CD4-positive, alpha-beta T cell treated with Interleukin-21 for 1 hour (primary cell): ENCODE results near the gene APBA3.

Experiments used
- DNase-seq: peaks from one replicate; pipeline ENCODE4 v3.0.0-alpha.2; 2020

The APBA3 gene

GRCh38 chr19:3745363-3746045, 16.0 kb downstream of the APBA3 start:
- no peak for DNase-seq

GRCh38 chr19:3743486-3743885, 18.0 kb downstream of the APBA3 start:
- DNase-seq: no peak

- DNase-seq: no peak
These were observed 21.1 kb downstream of the APBA3 start for GRCh38 chr19:3740431-3740830.

- no peak for DNase-seq
These were observed 22.8 kb downstream of the APBA3 start for GRCh38 chr19:3738477-3739220.

- no peak for DNase-seq
These were observed 23.8 kb downstream of the APBA3 start for GRCh38 chr19:3737487-3738205.

- no peak for DNase-seq
These were observed 25.3 kb downstream of the APBA3 start for GRCh38 chr19:3736106-3736724.

GRCh38 chr19:3734310-3734600, 27.2 kb downstream of the APBA3 start:
- DNase-seq: no peak

- DNase-seq: no peak
These were observed 27.8 kb downstream of the APBA3 start for GRCh38 chr19:3733549-3734309.

- DNase-seq: no peak
These were observed 29.4 kb downstream of the APBA3 start for GRCh38 chr19:3732108-3732507.

- DNase-seq: no peak
These were observed 31.0 kb downstream of the APBA3 start for GRCh38 chr19:3730457-3730958.

GRCh38 chr19:3725640-3726310, 35.7 kb downstream of the APBA3 start:
- no peak for DNase-seq

GRCh38 chr19:3725121-3725520, 36.4 kb downstream of the APBA3 start:
- DNase-seq: no peak

- DNase-seq: no peak
These were observed 37.6 kb downstream of the APBA3 start for GRCh38 chr19:3723883-3724282.

- DNase-seq: no peak
These were observed 38.4 kb downstream of the APBA3 start for GRCh38 chr19:3723110-3723488.

GRCh38 chr19:3722443-3723109, 38.9 kb downstream of the APBA3 start:
- no peak for DNase-seq

GRCh38 chr19:3721887-3722442, 39.5 kb downstream of the APBA3 start:
- DNase-seq: no peak

GRCh38 chr19:3721131-3721886, 40.2 kb downstream of the APBA3 start:
- peak; percentile 93 for DNase-seq

- DNase-seq: no peak
These were observed 41.1 kb downstream of the APBA3 start for GRCh38 chr19:3720349-3720917.

- no peak for DNase-seq
These were observed 41.6 kb downstream of the APBA3 start for GRCh38 chr19:3719868-3720267.

GRCh38 chr19:3716147-3716668, 45.3 kb downstream of the APBA3 start:
- DNase-seq: no peak
